AG04450 (cell line): ENCODE results near the gene DHX58. TPM values are rescaled to one million over a fixed set of nuclear protein-coding genes. Genes with fewer than 3 reads are reported as not detected.
A peak's percentile ranks its signal among the peaks of the same experiment; 100 is the strongest.
"Not testable (repeated sequence)": the region's sequence is repeated elsewhere in the genome, so short reads cannot be mapped to it uniquely, and the experiment has no call there.

Experiments used
- CTCF ChIA-PET: fragments of 300-600, 350-600 bp; formaldehyde crosslinking; extraction: SDS; loops from one replicate; lab custom pipeline; 2022; ENCODE audit warnings: antibody characterized with exemption, inconsistent platforms; lab: Charles Lee
- POLR2A ChIA-PET: fragments of 350-600 bp; formaldehyde crosslinking; extraction: SDS; loops from one replicate; lab custom pipeline; 2021; ENCODE audit warnings: antibody characterized with exemption, inconsistent platforms; lab: Yijun Ruan, JAX
- DNase-seq: peaks from one replicate; pipeline ENCODE4 v3.0.0-alpha.2; 2011; ENCODE audit warnings: low read depth, low spot score
- H3K27ac ChIP-seq: one replicate; pipeline ENCODE4 v1.5.1; 2012; ENCODE audit warnings: low read depth, low read length, control low read depth
- H3K27me3 ChIP-seq: one replicate; pipeline ENCODE4 v1.6.0; 2012; ENCODE audit warnings: low read length; ENCODE audit not compliant: control insufficient read depth, insufficient read depth
- H3K4me3 ChIP-seq: 2 replicates; pipeline ENCODE4 v1.5.1; 2011; ENCODE audit warnings: mild to moderate bottlenecking, low read depth, low read length, control low read depth
- H3K9me3 ChIP-seq: 2 replicates; pipeline ENCODE4 v1.5.1; 2012; ENCODE audit warnings: low read length; ENCODE audit not compliant: control insufficient read depth, insufficient read depth
- CTCF ChIP-seq: IDR thresholded peaks from 2 replicates; pipeline ENCODE4 v1.5.1; 2011; ENCODE audit warnings: low read depth, low read length, control low read depth, inconsistent platforms
- polyA plus RNA-seq: library from polyadenylated mRNA; depleted of rRNA; stranded (reverse); fragments of >200 nt; gene quantifications from 2 replicates; pipeline ENCODE4 v1.2.3, GENCODE V29; 2011

Gene DHX58
- polyA plus RNA-seq, 1 experiment, result 2.0 TPM

GRCh38 chr17:42153919-42154742 lies 41.6 kb upstream of the DHX58 start:
- ChIA-PET CTCF (interaction anchor here (1.1 kb wide), 1 partner anchor 11 kb away, joined by 5 read pairs; no protein-coding TSS in a partner anchor), POLR2A (interaction anchor here (0.6 to 1.6 kb wide), 3 partner anchors 12 to 151 kb away, joined by 3 to 9 read pairs (median 4); no protein-coding TSS in a partner anchor)
- Histone ChIP-seq H3K27me3 (no peaks in the 10 kb centered on the region), H3K27ac (peak overlapping the region; percentile 57), H3K9me3 (no peaks in the 10 kb centered on the region; the same call in 1 of the 2 replicates), H3K4me3 (peak overlapping the region; percentile 99)
- TF ChIP-seq CTCF, result no peak
- no peak for DNase-seq

- H3K9me3 ChIP-seq, result no peaks in the 10 kb centered on the region
- no peak overlapping the region for H3K27ac ChIP-seq
- TF ChIP-seq CTCF, result no peak
- CTCF ChIA-PET, result no interaction called here
- POLR2A ChIA-PET, result interaction anchor here (0.7 kb wide), 2 partner anchors 123 to 135 kb away, joined by 5 to 6 read pairs; no protein-coding TSS in a partner anchor
- H3K4me3 ChIP-seq, result no peak overlapping the region
- no peak for DNase-seq
- no peaks in the 10 kb centered on the region for H3K27me3 ChIP-seq
Measured at GRCh38 chr17:42146911-42147607, 34.5 kb upstream of the DHX58 start.

DNA sequence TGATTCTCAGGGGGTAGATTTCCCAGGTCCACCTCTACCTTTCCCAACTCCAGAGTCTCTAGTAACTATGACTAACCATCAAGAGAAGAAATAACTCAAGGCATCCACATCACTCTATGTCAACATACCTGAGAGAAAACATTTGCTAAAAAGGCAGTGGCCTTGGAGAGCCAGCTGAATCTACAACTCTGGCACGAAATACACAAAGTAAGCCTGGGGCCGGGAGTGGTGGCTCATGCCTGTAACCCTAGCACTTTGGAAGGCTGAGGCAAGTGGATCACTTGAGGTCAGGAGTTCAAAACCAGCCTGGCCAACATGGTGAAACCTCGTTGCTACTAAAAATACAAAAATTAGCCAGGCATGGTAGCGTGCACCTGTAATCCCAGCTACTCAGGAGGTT lies 30.6 kb upstream of the DHX58 start:
- H3K27ac ChIP-seq, result peak overlapping the region; percentile 53
- not testable (repeated sequence) for DNase-seq, H3K4me3 ChIP-seq, H3K9me3 ChIP-seq, H3K27me3 ChIP-seq
- ChIA-PET POLR2A (interaction anchor here (1.5 kb wide), 1 partner anchor 11 kb away, joined by 9 read pairs; no protein-coding TSS in a partner anchor), CTCF (interaction anchor here (0.9 to 2.4 kb wide), 2 partner anchors 10 to 384 kb away, joined by 3 to 5 read pairs; no protein-coding TSS in a partner anchor)

DNA sequence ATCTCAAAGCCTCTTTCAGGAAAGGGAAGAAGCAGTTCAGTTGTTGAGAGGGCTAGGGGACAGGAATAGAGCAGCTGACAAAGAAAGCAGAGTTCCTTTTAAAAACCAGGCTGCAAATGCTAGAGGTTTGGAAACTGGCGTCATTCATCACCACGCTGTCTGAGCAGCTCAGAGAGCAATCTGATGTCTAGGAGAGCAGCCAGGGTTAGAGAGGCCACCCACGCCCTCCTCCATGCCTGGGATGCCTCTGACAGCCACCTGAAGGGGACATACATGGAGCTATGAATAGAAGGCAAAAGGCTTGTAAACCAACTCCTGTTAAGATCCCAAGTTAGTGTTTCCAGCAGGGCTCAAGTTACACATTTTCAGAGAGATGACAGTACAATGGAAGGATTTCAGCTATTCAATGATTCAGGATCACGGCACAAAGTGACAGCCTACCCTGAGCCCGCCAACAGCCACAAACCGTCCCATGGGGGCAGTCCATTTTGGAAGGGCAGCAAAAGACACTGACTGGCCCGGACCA lies 29.9 kb upstream of the DHX58 start:
- Histone ChIP-seq H3K27me3 (no peaks in the 10 kb centered on the region), H3K4me3 (no peak overlapping the region), H3K27ac (peak overlapping the region; percentile 53), H3K9me3 (no peaks in the 10 kb centered on the region)
- no peak for DNase-seq
- CTCF ChIA-PET, result interaction anchor here (0.9 to 2.4 kb wide), 2 partner anchors 11 to 385 kb away, joined by 3 to 5 read pairs; no protein-coding TSS in a partner anchor
- TF ChIP-seq CTCF, result no peak
- POLR2A ChIA-PET, result interaction anchor here (0.6 to 1.5 kb wide), 2 partner anchors 11 to 46 kb away, joined by 3 to 9 read pairs; no protein-coding TSS in a partner anchor

DNA sequence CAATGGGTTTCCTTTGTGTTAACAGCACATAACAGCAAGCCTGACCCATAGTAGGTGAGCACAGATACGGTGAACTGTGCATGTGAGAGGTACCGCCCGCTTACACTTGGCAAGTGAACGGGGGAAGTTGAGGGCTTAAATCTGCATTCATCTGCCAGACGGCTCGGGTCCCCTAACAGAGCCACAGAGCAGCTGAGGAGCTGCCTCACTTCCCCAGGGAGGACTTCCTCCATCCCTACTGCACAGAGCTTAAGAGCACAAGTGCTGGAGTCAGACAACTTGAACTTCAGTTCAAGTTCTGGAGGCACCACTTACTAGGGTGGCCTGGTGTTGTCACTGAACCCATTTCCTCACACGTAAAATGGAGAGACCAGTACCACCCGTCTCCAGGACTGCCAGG lies 28.9 kb upstream of the DHX58 start:
- Histone ChIP-seq H3K4me3 (no peak overlapping the region), H3K27ac (no peak overlapping the region), H3K27me3 (no peaks in the 10 kb centered on the region), H3K9me3 (no peaks in the 10 kb centered on the region)
- no peak for DNase-seq
- ChIA-PET POLR2A (no interaction called here), CTCF (no interaction called here)
- TF ChIP-seq CTCF, result no peak

DNA sequence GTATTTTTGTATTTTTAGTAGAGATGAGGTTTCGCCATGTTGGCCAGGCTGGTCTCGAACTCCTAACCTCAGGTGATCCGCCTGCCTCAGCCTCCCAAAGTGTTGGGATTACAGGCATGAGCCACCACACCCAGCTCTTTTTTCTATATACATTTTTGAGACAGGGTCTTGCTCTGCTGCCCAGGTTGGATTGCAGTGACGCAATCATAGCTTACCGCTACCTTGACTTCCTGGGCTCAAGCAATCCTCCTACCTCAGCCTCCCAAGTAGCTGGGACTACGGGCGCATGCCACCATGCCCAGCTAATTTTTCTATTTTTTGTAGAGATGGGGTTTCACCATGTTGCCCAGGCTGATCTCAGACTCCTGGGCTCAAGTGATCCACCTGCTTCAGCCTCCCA lies 28.2 kb upstream of the DHX58 start:
- POLR2A ChIA-PET, result interaction anchor here (0.5 to 0.6 kb wide), 2 partner anchors 9 to 764 kb away, joined by 5 to 9 read pairs; no protein-coding TSS in a partner anchor
- DNase-seq, CTCF ChIA-PET: not testable (repeated sequence)

More for the DNA sequence above, 28.2 kb upstream of the DHX58 start:
- not testable (repeated sequence) for H3K4me3 ChIP-seq, H3K9me3 ChIP-seq, H3K27ac ChIP-seq, H3K27me3 ChIP-seq
